ENCODE data around the gene IFT25. TPM values are rescaled to one million over a fixed set of nuclear protein-coding genes. Genes with fewer than 3 reads are reported as not detected.
"Not testable (repeated sequence)": the region's sequence is repeated elsewhere in the genome, so short reads cannot be mapped to it uniquely, and the experiment has no call there.

Gene IFT25
- total RNA-seq, result 10 to 100 TPM; 23.8 to 24.5 TPM

- Histone ChIP-seq H3K27me3 (replicated peaks; ENCODE audit: insufficient read depth) (no peaks in the 10 kb centered on the region), H3K36me3 (no peaks in the 10 kb centered on the region), H3K27ac (peak within 1 kb of the TSS; percentile 83 to 88), H3K4me1 (ENCODE audit: control insufficient read depth in 1 of 2, low read depth in 2 of 2) (peaks cover 15 to 46% of the 10 kb centered on the region in 2 donors), H3K9me3 (no peaks in the 10 kb centered on the region), H3K4me3 (peak within 1 kb of the TSS; percentile 96)
- no peak for TF ChIP-seq CTCF (IDR thresholded peaks at IDR 0.05)
- peak; percentile 92 for DNase-seq (ENCODE audit: low spot score)
- ATAC-seq (ENCODE audit: insufficient number of reproducible peaks, low FRiP score, low read depth), result peak; percentile 84
Measured at GRCh38 chr1:53945433-53946251, at the start of gene IFT25. Gene IFT25 (minus strand): TSS chr1:53945699. CDS start chr1:53940082, 5,617 bp downstream.

- H3K9me3 ChIP-seq; H3K36me3 ChIP-seq; ATAC-seq (ENCODE audit: insufficient number of reproducible peaks, low FRiP score, low read depth); H3K4me1 ChIP-seq (ENCODE audit: control insufficient read depth in 1 of 2, low read depth in 2 of 2); H3K27ac ChIP-seq; DNase-seq (ENCODE audit: low spot score); H3K4me3 ChIP-seq; H3K27me3 ChIP-seq (replicated peaks; ENCODE audit: insufficient read depth): not testable (repeated sequence)
Measured at GRCh38 chr1:53994516-53994915, 49.0 kb upstream of the IFT25 start.

GRCh38 chr1:53992085-53992874, 46.8 kb upstream of the IFT25 start:
- Histone ChIP-seq H3K4me3 (no peak overlapping the region), H3K4me1 (ENCODE audit: control insufficient read depth in 1 of 2, low read depth in 2 of 2) (no peaks in the 10 kb centered on the region), H3K27ac (no peak overlapping the region), H3K27me3 (replicated peaks; ENCODE audit: insufficient read depth) (no peaks in the 10 kb centered on the region), H3K36me3 (no peaks in the 10 kb centered on the region), H3K9me3 (no peaks in the 10 kb centered on the region)
- no peak for DNase-seq (ENCODE audit: low spot score)
- no peak for ATAC-seq (ENCODE audit: insufficient number of reproducible peaks, low FRiP score, low read depth)
- no peak for TF ChIP-seq CTCF (IDR thresholded peaks at IDR 0.05)

- Histone ChIP-seq H3K27me3 (replicated peaks; ENCODE audit: insufficient read depth) (no peaks in the 10 kb centered on the region), H3K4me3 (no peak overlapping the region), H3K4me1 (ENCODE audit: control insufficient read depth in 1 of 2, low read depth in 2 of 2) (no peaks in the 10 kb centered on the region), H3K36me3 (no peaks in the 10 kb centered on the region), H3K9me3 (no peaks in the 10 kb centered on the region), H3K27ac (no peak overlapping the region)
- no peak for TF ChIP-seq CTCF (IDR thresholded peaks at IDR 0.05)
- ATAC-seq (ENCODE audit: insufficient number of reproducible peaks, low FRiP score, low read depth), result no peak
- DNase-seq (ENCODE audit: low spot score), result no peak
Measured at GRCh38 chr1:53987880-53988279, 42.4 kb upstream of the IFT25 start.

GRCh38 chr1:53986458-53986857, 41.0 kb upstream of the IFT25 start:
- H3K36me3 ChIP-seq, result no peaks in the 10 kb centered on the region
- H3K27ac ChIP-seq, result no peak overlapping the region
- TF ChIP-seq CTCF (IDR thresholded peaks at IDR 0.05), result no peak
- H3K4me1 ChIP-seq (ENCODE audit: control insufficient read depth in 1 of 2, low read depth in 2 of 2), result peaks cover 0 to 10% of the 10 kb centered on the region in 2 donors
- no peaks in the 10 kb centered on the region for H3K27me3 ChIP-seq (replicated peaks; ENCODE audit: insufficient read depth)
- H3K9me3 ChIP-seq, result no peaks in the 10 kb centered on the region
- ATAC-seq (ENCODE audit: insufficient number of reproducible peaks, low FRiP score, low read depth) (no peak), DNase-seq (ENCODE audit: low spot score) (no peak)
- no peak overlapping the region for H3K4me3 ChIP-seq

Measured in thoracic aorta (tissue), 2 donors.